HL-60/S4 (cell line): ENCODE measurements around the gene KRI1.

Experiments
- in situ Hi-C: fragments of 300-500 bp; cut with MboI; formaldehyde crosslinking; loops from 2 replicates; pipeline ENCODE4 v1.14.3; 2022; ENCODE audit warnings: low sequenced_read_pairs

KRI1 gene

DNA sequence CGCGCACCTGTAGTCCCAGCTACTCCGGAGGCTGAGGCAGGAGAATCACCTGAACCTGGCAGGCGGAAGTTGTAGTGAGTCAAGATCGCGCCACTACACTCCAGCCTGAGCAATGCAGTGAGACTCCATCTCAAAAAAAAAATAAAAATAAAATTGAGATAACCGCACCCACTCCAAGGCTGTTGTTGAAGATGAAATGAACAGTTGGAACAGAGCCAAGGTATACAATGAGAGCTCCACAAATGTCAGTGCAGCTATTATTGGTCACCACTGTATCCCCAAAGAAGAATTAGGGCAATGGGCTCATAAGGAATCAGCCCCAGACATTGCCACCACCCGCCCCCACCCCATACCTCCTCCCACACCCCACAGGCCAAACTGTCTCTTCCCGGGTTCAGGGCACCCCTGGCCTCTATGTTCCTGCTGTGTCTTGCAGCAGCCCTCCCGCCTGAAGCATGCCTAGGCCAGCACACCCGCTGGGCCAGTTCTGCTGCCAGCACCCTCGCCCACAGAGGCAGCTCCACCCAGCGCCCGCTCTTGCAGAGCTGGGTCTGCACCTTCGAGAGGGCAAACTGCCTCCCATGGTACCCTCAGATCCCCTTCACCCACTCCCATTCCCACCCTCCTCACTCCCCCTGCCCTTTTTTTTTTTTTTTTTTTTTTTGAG is 45.0 kb downstream of the KRI1 start:
- in situ Hi-C loops = no loop called here

DNA sequence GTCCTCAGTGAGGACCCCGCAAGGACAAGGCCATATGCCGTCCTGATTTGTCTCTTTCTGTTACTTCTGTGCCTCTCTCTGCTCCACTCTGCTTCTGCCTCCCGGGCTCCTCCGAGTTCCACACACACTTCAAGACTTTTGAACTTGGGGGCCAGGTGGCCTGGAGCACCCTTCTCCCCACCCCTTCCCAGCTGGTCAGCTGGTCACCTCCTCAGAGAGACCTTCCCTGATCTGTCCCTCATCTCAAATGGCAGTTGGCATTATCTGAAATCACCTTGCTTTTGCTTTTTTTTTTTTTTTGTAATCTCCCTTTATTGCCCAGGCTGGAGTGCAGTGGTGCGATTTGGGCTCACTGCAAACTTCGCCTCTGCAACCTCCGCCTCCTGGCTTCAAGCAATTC is 46.4 kb downstream of the KRI1 start:
- in situ Hi-C loops = no loop called here

DNA sequence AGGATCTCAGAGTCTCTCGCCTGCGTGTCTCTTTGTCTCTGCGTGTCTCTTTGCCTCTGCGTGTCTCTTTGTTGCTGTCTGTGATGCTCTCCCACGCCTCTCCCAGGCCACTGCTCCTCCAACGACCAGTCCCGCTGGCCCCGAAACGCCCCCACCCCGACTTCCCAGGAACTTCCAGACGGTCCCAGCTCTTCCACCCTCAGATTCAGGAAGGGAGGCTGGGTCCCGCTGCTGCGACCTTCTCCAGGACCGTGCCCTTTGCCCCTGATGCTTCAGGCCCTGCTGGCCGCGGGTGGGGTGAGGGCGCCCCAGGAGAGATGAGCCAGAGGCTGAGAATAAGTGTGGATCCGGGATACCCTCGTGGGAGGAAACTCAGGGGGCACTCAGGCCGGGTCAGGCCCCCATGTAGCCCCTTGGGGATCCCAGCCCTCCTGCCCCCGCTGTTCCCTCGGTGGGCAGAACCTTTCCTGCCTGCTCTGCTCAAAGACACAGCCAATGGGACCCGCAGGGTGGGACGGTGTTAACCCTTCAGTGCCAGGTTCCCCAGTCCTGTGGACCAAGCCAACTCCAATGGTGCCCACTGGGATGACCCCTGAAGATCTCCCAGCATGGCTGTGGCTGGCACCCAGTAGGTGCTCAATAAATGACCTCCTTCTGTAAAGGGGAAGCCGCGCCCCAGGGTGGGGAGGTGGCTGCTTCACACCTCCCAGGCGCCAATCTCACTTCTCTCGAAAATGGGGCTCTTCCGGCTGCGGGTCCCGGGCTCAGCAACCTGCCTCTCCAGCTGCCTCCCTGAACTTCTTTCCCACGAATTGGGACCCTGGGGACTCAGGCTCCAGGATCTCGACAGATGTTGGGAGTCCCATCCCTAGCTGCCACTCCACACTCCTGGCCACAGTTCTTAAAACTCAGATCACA is 47.1 kb downstream of the KRI1 start:
- in situ Hi-C loops = no loop called here

DNA sequence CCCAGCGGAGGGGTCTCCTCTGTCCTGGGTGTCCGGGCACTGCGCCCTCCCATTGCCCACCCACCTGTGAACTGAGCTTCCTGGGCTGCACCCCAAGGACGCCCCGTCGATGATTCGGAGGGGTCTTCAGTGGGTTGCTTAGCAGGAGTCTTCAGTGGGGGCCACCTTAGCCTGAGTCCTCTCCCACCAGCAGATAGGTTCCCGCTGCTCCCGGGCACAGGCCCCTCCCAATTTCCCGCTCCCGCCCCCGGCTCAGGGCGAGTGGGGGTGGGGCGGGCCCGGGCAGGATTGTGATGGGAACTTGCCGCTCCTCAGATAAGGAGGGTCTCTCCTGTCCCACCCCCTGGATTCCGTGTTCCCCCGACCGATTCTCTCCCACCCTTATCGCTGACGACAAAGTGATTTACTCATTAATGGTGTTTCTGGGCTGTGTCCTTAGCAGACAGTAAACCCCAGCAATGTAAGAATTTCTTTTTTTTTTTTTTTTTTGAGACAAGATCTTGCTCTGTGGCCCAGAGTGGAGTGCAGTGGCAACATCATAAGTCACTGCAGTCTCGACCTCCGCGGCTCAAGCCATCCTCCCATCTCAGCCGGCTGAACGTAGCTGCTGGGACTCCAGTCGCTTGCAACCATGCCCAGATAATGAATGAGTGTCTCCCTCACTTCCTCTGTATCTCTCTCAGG is 47.9 kb downstream of the KRI1 start:
- in situ Hi-C loops = no loop called here

DNA sequence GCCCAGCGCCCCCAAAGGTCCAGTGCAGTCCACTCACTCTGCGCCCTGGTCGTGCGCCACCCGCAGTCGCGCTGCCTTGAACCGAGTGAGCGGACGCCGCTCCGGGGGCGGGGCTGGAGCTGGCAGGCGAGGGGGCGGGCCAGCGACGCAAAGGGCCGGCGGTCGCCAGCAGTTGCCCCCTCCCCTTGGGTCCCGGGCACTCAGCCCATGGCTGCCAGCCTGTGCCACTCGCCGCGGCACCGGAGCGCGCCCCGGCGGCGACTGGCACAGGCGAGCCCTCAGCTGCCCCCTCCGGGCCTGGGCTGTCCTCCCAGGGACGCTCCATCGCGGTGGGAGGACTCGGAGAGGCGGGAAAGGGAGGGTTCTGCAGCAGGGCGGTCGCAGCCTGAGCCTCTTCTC is 48.5 kb downstream of the KRI1 start, which contains the start of gene S1PR5:
Gene S1PR5 (minus strand): TSS at position 87 of the 399 bp plus-strand sequence. CDS start 2,436 bp downstream, outside the sequence.
- in situ Hi-C loops = no loop called here

DNA sequence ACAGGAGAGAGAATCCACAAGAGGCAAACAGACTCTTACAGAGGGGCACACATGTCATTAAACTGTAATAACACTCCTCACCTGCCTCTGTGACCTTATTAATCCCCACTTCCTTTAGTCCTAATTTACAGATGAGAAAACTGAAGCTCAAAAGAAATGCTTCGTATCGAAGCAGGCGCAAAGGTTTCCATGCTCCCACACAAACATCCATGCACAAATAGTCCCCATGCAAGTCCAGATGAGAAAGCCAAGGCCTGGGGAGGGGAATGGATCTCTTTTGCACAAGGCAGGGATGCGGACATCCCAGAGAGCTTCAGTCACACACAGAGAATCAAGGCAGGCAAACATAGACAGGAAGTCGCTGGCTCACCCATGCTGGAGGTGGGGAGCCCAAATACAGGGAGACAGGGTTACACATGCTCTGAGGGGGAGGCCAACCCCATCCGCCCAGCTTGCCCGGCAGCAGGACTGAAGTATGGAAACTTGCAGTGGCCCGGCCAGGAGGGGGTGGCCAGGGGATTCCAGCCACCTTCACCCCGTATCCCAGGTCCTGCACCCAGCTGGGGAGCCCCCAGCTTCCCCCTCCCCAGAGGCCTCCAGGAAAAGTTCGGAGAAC is 49.0 kb downstream of the KRI1 start:
- in situ Hi-C loops = no loop called here

DNA sequence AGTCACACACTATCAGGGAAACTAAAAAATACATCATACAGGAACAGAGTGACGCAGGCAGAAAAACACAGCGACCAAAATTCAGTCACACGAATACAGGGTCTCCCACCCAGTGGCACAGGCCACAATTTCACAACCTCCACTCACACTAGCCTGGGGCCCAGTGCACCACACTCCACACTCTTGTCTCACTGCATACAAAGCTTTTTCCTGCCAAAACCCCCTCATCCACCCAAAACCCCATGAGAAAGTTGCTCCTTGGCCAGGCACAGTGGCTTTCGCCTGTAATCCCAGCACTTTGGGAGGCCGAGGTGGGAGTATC is 49.8 kb downstream of the KRI1 start:
- in situ Hi-C loops = no loop called here

DNA sequence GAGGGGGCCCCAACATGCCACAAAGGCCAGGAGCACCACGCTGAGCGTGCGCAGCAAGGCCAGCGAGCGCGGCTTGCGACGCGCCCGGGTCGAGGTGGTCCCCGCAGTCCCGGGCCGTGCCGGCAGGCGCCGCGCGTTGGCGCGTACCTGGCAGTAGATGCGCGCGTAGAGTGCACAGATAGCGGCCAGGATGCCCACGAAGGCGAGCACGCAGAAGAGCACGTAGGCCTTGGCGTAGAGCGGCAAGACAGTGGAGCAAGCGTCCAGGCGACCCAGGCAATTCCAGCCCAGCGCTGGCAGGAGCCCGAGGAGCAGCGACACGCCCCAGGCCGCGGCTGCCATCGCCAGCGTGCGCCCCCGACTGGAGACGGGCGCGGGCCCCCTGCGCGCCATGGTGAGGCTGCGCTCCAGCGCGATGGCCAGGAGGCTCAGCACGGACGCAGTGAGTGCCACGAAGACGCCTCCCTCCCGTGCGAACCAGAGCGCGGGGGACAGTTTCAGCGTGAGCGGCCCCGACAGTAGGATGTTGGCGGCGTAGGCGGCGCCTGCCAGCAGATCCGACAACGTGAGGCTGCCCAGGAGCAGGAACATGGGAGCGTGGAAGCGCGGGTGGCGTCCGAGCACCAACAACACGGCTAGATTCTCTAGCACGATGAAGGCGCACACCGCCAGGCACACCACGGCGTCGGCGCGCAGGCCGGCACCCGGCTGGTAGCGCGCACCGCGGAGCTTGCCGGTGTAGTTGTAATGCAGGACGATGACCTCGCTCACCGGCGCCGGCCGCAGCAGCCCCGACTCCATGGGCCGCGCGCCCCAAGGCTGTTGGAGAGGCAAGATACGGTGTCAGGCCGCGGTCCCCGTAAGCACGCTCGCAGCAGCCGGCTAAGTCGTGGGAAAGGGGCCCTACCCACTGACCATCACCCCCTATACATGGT is 51.3 kb downstream of the KRI1 start:
- in situ Hi-C loops = no loop called here

DNA sequence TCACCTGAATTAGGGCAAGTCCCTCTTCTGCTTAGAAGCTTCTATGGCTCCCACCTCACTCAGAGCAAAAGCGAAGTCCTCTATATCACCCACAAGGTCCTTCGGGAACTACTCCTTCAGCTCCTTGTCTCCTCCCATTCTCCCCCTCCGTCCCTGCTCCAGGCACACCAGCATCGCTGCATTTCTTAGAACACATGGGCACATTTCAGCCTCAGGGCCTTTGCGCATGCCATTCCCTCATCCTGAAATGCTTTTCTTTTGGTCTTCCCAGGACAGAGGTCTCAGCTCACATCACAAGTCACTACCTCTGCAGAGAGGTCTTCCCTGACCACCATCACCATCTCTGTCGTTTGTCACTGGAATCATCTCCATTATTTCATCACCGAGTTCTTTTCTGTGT is 52.6 kb downstream of the KRI1 start:
- in situ Hi-C loops = no loop called here

DNA sequence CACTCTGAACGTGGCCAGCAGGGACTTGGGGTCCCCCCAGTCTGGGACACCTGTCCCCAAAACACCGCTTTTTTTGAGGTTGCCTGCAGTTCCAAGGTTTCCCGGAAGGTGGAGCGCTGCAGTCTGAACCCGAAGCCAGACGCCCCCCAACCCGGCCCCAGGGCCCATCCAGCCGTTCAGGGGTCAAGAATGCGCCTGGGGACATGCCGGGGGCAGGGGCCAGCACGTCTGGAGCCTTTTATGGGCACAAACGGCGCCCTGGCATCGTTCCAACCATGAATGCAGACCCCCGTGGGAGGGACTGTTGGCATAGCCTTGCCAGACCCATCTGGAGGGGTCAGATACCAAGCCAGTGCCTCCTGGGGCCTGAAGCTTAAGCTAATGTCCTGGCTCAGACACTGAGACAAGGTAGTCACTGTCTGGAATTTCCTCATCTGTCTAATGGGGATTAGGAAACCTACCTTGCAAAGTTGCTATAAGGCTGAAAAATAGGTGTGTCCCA is 55.5 kb downstream of the KRI1 start:
- in situ Hi-C loops = no loop called here

DNA sequence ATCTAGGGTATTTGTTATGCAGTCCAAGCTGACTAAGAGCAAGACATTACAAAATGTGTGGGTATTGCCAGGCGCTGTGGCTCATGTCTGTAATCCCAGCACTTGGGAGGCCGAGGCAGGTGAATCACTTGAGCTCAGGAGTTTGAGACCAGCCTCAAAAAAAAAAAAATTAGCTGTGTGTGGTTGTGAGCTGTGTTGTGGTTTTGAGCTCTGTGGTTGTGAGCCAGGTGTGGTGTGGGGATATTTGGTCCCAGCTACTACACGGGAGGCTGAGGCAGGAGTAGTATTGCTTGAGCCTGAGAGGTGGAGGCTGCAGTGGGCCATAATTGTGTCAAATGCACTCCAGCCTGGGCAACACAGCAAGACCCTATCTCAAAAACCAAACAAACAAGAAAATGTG is 57.1 kb downstream of the KRI1 start:
- in situ Hi-C loops = no loop called here

DNA sequence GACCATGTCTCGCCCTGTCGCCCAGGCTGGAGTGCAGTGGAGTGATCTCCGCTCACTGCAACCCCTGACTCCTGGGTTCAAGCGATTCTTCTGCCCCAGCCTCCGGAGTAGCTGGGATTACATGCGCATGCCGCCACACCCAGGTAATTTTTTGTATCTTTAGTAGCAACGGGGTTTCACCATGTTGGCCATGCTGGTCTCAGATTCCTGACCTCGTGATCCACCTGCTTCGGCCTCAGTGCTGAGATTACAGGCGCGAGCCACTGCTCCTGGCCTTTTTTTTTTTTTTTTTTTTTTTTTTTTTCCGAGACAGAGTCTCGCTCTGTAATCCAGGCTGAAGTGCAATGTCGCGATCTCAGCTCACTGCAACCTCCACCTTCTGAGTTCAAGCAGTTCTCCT is 57.8 kb downstream of the KRI1 start:
- in situ Hi-C loops = no loop called here

DNA sequence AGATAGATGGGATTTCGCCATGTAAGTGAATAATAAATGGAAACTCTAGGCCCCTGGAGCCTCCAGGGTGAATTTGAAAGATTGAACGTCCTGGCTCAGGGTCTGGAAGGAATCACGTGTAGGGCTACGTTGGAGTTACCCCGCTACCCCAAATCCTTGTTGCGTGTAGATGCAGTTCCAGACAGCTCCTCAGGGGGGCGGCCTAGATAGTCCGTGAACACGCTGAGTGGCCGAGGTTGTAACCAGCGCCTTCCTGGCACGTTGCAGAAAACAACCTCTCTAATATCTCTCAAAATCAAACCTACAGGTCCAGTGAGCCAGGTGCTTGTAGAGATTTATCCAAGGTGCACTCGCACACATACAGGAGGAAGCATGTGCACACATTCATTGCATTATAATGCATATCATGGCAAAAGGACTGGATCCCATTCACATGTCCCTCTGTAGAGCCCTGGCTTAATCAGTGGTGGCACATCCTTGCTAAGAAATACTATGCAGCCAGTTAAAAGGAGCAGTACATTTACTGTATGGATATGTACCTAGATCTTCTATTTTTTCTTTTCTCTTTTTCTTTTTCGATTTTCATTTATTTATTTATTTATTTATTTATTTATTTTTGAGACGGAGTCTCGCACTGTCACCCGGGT is 60.1 kb downstream of the KRI1 start:
- in situ Hi-C loops = no loop called here
